GM23338 (cell line): ENCODE results near the gene ITIH5.

Experiments
- CREB1 ChIP-seq: fragments of 250-450 bp; sonication (Bioruptor Pico); IDR thresholded peaks from 2 replicates; pipeline ENCODE4 v1.5.0; 2020; ENCODE audit warnings: low read depth, mild to moderate bottlenecking, moderate library complexity
- EZH2 ChIP-seq: fragments of 200-600 bp; sonication (generic); IDR thresholded peaks from one replicate; pipeline ENCODE4 v1.8.0; 2017; ENCODE audit warnings: antibody characterized with exemption, mild to moderate bottlenecking, low read depth; ENCODE audit not compliant: unreplicated experiment
- EZH2phosphoT487 ChIP-seq: fragments of 200-600 bp; sonication (generic); IDR thresholded peaks from one replicate; pipeline ENCODE4 v1.8.1; 2018; ENCODE audit warnings: antibody characterized with exemption; ENCODE audit not compliant: unreplicated experiment
- JUNB ChIP-seq: IDR thresholded peaks from one replicate; pipeline ENCODE4 v1.6.1; 2016; ENCODE audit warnings: antibody characterized with exemption; ENCODE audit not compliant: unreplicated experiment
- NANOG ChIP-seq: IDR thresholded peaks from 2 replicates; pipeline ENCODE4 v1.6.1; 2016; ENCODE audit warnings: antibody characterized with exemption, borderline replicate concordance
- POLR2AphosphoS5 ChIP-seq: IDR thresholded peaks from 2 replicates; pipeline ENCODE4 v1.6.1; 2016; ENCODE audit warnings: antibody characterized with exemption, low read depth
- STAT1 ChIP-seq: IDR thresholded peaks from one replicate; pipeline ENCODE4 v1.6.1; 2016; ENCODE audit warnings: antibody characterized with exemption; ENCODE audit not compliant: unreplicated experiment
- TF ChIP-seq, protein P1 (sequence below): IDR thresholded peaks from one replicate; pipeline ENCODE4 v1.6.1; 2018; ENCODE audit warnings: antibody characterized with exemption; ENCODE audit not compliant: unreplicated experiment
- TF ChIP-seq, protein P2 (sequence below), 2 experiments: fragments of 200-600 bp in 1 of 2; sonication (generic) in 1 of 2; conservative IDR thresholded peaks; 2 replicates each; pipeline versions ENCODE4 v1.5.1 to v1.6.1; 2016 to 2017; ENCODE audit warnings: antibody characterized with exemption in 2 of 2, low read depth in 2 of 2, mild to moderate bottlenecking in 2 of 2, moderate library complexity in 1 of 2
- TF ChIP-seq, protein P3 (sequence below): IDR thresholded peaks from 2 replicates; pipeline ENCODE4 v1.6.1; 2016; ENCODE audit warnings: antibody characterized with exemption

DNA sequence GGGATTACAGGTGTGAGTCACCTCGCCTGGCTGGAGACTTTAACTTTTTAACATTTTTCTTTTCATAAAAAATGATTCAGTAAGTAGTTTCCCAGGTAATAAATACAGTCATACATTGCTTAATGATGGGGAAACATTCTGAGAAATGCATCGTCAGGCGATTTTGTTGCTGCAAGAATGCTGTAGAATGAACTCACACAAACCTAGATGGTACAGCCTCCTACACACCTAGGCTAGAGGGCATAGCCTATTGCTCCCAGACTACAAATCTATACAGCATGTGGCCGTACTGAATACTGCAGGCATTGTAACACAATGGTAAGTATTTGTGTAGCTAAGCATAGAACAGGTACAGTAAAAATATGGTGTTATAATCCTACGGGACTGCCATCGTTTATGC, 147.4 kb downstream of the ITIH5 start:
- TF ChIP-seq, protein P1, sequence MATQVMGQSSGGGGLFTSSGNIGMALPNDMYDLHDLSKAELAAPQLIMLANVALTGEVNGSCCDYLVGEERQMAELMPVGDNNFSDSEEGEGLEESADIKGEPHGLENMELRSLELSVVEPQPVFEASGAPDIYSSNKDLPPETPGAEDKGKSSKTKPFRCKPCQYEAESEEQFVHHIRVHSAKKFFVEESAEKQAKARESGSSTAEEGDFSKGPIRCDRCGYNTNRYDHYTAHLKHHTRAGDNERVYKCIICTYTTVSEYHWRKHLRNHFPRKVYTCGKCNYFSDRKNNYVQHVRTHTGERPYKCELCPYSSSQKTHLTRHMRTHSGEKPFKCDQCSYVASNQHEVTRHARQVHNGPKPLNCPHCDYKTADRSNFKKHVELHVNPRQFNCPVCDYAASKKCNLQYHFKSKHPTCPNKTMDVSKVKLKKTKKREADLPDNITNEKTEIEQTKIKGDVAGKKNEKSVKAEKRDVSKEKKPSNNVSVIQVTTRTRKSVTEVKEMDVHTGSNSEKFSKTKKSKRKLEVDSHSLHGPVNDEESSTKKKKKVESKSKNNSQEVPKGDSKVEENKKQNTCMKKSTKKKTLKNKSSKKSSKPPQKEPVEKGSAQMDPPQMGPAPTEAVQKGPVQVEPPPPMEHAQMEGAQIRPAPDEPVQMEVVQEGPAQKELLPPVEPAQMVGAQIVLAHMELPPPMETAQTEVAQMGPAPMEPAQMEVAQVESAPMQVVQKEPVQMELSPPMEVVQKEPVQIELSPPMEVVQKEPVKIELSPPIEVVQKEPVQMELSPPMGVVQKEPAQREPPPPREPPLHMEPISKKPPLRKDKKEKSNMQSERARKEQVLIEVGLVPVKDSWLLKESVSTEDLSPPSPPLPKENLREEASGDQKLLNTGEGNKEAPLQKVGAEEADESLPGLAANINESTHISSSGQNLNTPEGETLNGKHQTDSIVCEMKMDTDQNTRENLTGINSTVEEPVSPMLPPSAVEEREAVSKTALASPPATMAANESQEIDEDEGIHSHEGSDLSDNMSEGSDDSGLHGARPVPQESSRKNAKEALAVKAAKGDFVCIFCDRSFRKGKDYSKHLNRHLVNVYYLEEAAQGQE: no peak
- TF ChIP-seq, protein P2, sequence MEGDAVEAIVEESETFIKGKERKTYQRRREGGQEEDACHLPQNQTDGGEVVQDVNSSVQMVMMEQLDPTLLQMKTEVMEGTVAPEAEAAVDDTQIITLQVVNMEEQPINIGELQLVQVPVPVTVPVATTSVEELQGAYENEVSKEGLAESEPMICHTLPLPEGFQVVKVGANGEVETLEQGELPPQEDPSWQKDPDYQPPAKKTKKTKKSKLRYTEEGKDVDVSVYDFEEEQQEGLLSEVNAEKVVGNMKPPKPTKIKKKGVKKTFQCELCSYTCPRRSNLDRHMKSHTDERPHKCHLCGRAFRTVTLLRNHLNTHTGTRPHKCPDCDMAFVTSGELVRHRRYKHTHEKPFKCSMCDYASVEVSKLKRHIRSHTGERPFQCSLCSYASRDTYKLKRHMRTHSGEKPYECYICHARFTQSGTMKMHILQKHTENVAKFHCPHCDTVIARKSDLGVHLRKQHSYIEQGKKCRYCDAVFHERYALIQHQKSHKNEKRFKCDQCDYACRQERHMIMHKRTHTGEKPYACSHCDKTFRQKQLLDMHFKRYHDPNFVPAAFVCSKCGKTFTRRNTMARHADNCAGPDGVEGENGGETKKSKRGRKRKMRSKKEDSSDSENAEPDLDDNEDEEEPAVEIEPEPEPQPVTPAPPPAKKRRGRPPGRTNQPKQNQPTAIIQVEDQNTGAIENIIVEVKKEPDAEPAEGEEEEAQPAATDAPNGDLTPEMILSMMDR (conservative IDR thresholded peaks at IDR 0.05; ENCODE audit: low read depth in 2 of 2): no peak
- TF ChIP-seq POLR2AphosphoS5 (no peak), EZH2 (no peak), STAT1 (no peak), CREB1 (CRISPR knock-in tag) (no peak), EZH2phosphoT487 (no peak), JUNB (no peak), NANOG (no peak)
- TF ChIP-seq, protein P3, sequence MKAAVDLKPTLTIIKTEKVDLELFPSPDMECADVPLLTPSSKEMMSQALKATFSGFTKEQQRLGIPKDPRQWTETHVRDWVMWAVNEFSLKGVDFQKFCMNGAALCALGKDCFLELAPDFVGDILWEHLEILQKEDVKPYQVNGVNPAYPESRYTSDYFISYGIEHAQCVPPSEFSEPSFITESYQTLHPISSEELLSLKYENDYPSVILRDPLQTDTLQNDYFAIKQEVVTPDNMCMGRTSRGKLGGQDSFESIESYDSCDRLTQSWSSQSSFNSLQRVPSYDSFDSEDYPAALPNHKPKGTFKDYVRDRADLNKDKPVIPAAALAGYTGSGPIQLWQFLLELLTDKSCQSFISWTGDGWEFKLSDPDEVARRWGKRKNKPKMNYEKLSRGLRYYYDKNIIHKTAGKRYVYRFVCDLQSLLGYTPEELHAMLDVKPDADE: no peak
